Measurements from ENCODE around the gene GALNT16.

GRCh38 chr14:69321601-69322330 is 61.8 kb downstream of the GALNT16 start:
- TF ChIP-seq, protein P1, sequence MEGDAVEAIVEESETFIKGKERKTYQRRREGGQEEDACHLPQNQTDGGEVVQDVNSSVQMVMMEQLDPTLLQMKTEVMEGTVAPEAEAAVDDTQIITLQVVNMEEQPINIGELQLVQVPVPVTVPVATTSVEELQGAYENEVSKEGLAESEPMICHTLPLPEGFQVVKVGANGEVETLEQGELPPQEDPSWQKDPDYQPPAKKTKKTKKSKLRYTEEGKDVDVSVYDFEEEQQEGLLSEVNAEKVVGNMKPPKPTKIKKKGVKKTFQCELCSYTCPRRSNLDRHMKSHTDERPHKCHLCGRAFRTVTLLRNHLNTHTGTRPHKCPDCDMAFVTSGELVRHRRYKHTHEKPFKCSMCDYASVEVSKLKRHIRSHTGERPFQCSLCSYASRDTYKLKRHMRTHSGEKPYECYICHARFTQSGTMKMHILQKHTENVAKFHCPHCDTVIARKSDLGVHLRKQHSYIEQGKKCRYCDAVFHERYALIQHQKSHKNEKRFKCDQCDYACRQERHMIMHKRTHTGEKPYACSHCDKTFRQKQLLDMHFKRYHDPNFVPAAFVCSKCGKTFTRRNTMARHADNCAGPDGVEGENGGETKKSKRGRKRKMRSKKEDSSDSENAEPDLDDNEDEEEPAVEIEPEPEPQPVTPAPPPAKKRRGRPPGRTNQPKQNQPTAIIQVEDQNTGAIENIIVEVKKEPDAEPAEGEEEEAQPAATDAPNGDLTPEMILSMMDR (optimal IDR thresholded peaks at IDR 0.05 in 1 of 3, IDR thresholded peaks at IDR 0.05 in 1 of 3, conservative IDR thresholded peaks at IDR 0.05 in 1 of 3; ENCODE audit: extremely low read depth in 1 of 3, insufficient read depth in 2 of 3, low read length in 3 of 3) = no peak
- no peak for TF ChIP-seq EZH2 (IDR thresholded peaks at IDR 0.05; ENCODE audit: low read length)
